Breast epithelium (tissue), 4 donors: ENCODE measurements around the gene TMEM238. TPM values are rescaled to one million over a fixed set of nuclear protein-coding genes. Genes with fewer than 3 reads are reported as not detected.

Source experiments
- DNase-seq, 2 donors: peaks; one replicate each; pipeline ENCODE4 v3.0.0-alpha.2; 2019; ENCODE audit warnings: low spot score in 2 of 2
- H3K27ac ChIP-seq, 2 donors: fragments of 200-600 bp; sonication (generic) in 1 of 2; one replicate each; pipeline ENCODE4 v1.5.1; 2016 to 2019; ENCODE audit warnings: mild to moderate bottlenecking in 1 of 2
- H3K27me3 ChIP-seq, 2 donors: fragments of 200-600 bp; sonication (generic) in 1 of 2; one replicate each; pipeline versions ENCODE4 v1.5.1 to v1.6.0; 2017 to 2019; ENCODE audit warnings: control low read depth in 1 of 2, mild to moderate bottlenecking in 1 of 2
- H3K36me3 ChIP-seq: fragments of 200-600 bp; one replicate; pipeline ENCODE4 v1.5.1; 2019
- H3K4me1 ChIP-seq, 2 donors: fragments of 200-600 bp; sonication (generic); one replicate each; pipeline ENCODE4 v1.5.1; 2016 to 2019; ENCODE audit warnings: control low read depth in 1 of 2
- H3K4me3 ChIP-seq, 3 donors: fragments of 200-600 bp; sonication (generic); 1 replicate in 2 of 3; 2 replicates in 1 of 3; pipeline ENCODE4 v1.5.1; 2016 to 2019; ENCODE audit warnings: mild to moderate bottlenecking in 3 of 3, moderate library complexity in 2 of 3
- H3K9me3 ChIP-seq, 2 donors: fragments of 200-600 bp; sonication (generic) in 1 of 2; one replicate each; pipeline ENCODE4 v1.5.1; 2016 to 2019; ENCODE audit warnings: control low read depth in 1 of 2
- CTCF ChIP-seq, 3 donors: fragments of 450-650 bp; IDR thresholded peaks; one replicate each; pipeline ENCODE4 v1.5.1; 2016 to 2017; ENCODE audit warnings: antibody characterized with exemption in 3 of 3, mild to moderate bottlenecking in 3 of 3, moderate library complexity in 3 of 3
- POLR2A ChIP-seq: fragments of 450-650 bp; IDR thresholded peaks from one replicate; pipeline ENCODE4 v1.6.1; 2016; ENCODE audit warnings: antibody characterized with exemption, mild to moderate bottlenecking, moderate library complexity
- POLR2AphosphoS5 ChIP-seq, 3 donors: sonication (generic); formaldehyde crosslinking; IDR thresholded peaks; one replicate each; pipeline ENCODE4 v1.6.1; 2017; ENCODE audit warnings: antibody characterized with exemption in 3 of 3
- intact Hi-C: fragments of 100-400 bp; cut with DNase I; formaldehyde crosslinking; loops from one replicate; pipeline ENCODE4 v1.15.1; 2023; ENCODE audit warnings: low total_unique reads
- total RNA-seq, 3 donors: library from RNA; depleted of rRNA; stranded (reverse); fragments of >200 nt; gene quantifications; one replicate each; pipeline ENCODE4 v1.1.0, GENCODE V29; 2016

TMEM238 gene
- total RNA-seq, 3 donors from 2014 or later = 4.5 to 12.7 (median 9.8) TPM

GRCh38 chr19:55365245-55365644, 18.8 kb downstream of the TMEM238 start:
- no peak for DNase-seq
- Histone ChIP-seq H3K9me3 (no peaks in the 10 kb centered on the region), H3K27me3 (peaks cover 16 to 22% of the 10 kb centered on the region in 2 donors), H3K4me1 (peaks cover 4 to 6% of the 10 kb centered on the region in 2 donors), H3K4me3 (no peak overlapping the region), H3K27ac (no peak overlapping the region), H3K36me3 (no peaks in the 10 kb centered on the region)
- TF ChIP-seq CTCF (IDR thresholded peaks at IDR 0.05) (no peak), POLR2AphosphoS5 (IDR thresholded peaks at IDR 0.05) (no peak), POLR2A (no peak)
- intact Hi-C loops = no loop called here

GRCh38 chr19:55362990-55363716, 20.9 kb downstream of the TMEM238 start, which contains the start of gene GARIN5B:
GARIN5B (minus strand) TSS chr19:55363260; CDS start chr19:55363066, 194 bp downstream.
- intact Hi-C loops = no loop called here

GRCh38 chr19:55362174-55362989, 21.7 kb downstream of the TMEM238 start:
- DNase-seq = no peak
- H3K27ac ChIP-seq = no peak overlapping the region
- H3K4me3 ChIP-seq = no peak overlapping the region
- TF ChIP-seq POLR2AphosphoS5 (IDR thresholded peaks at IDR 0.05) (no peak), POLR2A (no peak), CTCF (IDR thresholded peaks at IDR 0.05) (no peak)
- no peaks in the 10 kb centered on the region for H3K36me3 ChIP-seq
- intact Hi-C loops = no loop called here
- H3K4me1 ChIP-seq = no peaks in the 10 kb centered on the region
- H3K27me3 ChIP-seq = no peaks in the 10 kb centered on the region
- no peaks in the 10 kb centered on the region for H3K9me3 ChIP-seq

More at GRCh38 chr19:55362990-55363716, 20.9 kb downstream of the TMEM238 start, which contains the start of gene GARIN5B:
- peaks cover 1 to 4% of the 10 kb centered on the region in 2 donors for H3K27me3 ChIP-seq
- no peaks in the 10 kb centered on the region for H3K36me3 ChIP-seq
- no peaks in the 10 kb centered on the region for H3K9me3 ChIP-seq
- no peak within 1 kb of the TSS for H3K4me3 ChIP-seq
- H3K27ac ChIP-seq = no peak within 1 kb of the TSS
- H3K4me1 ChIP-seq = no peaks in the 10 kb centered on the region
- TF ChIP-seq POLR2A (no peak), CTCF (IDR thresholded peaks at IDR 0.05) (no peak), POLR2AphosphoS5 (IDR thresholded peaks at IDR 0.05) (no peak)
- no peak for DNase-seq

GRCh38 chr19:55360902-55361301, 23.2 kb downstream of the TMEM238 start:
- TF ChIP-seq POLR2A (no peak), CTCF (IDR thresholded peaks at IDR 0.05) (no peak)
- Histone ChIP-seq H3K9me3 (no peaks in the 10 kb centered on the region), H3K4me1 (no peaks in the 10 kb centered on the region), H3K36me3 (no peaks in the 10 kb centered on the region), H3K27ac (no peak overlapping the region), H3K4me3 (no peak overlapping the region), H3K27me3 (no peaks in the 10 kb centered on the region)
- no peak for DNase-seq
- intact Hi-C loops = no loop called here
